GM11168 (cell line): ENCODE measurements around the gene HNRNPA0.

Experiments
- in situ Hi-C: fragments of 300-500 bp; cut with MboI; formaldehyde crosslinking; loops from one replicate; pipeline ENCODE4 v1.12.0; 2022; ENCODE audit warnings: low sequenced_read_pairs; ENCODE audit not compliant: unreplicated experiment

HNRNPA0 gene

DNA sequence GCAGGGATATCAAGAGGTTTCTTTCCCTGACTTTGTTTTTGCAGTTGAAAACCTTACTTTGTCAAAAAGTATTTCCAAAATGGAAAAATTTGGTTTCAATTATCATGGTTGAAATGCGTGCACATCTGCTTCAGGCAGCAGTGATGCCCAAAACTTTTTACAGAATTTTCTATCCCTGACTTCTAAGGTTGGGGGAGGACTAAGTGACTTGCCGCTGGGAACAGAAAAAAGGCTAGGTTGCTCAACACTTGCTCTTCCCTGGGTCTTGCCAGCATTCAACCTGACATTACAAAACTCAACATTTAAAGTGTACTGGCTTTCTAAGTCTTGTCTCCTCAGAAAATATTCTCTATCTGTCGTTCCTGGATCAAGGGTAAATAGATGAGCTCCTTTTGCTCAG is 23.0 kb downstream of the HNRNPA0 start:
- in situ Hi-C loops: no loop called here

DNA sequence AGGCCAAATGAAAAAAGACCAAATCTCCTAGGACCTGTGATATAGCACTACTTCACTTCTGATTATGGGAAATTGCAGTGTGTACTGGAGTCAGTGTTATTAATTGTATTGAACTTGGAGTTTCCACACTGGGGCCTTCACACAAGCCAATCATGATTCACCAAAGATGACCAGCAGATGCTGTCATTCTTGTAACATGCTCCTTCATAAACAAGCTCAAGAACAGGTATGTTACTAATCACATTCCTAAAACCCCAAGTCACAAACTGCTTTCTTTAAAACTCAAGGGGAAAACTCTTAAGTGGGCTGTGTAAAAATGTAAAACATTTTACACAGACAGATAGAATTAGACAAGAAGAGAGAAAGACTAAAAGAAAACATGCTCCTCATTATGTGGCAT is 23.8 kb downstream of the HNRNPA0 start:
- in situ Hi-C loops: no loop called here

DNA sequence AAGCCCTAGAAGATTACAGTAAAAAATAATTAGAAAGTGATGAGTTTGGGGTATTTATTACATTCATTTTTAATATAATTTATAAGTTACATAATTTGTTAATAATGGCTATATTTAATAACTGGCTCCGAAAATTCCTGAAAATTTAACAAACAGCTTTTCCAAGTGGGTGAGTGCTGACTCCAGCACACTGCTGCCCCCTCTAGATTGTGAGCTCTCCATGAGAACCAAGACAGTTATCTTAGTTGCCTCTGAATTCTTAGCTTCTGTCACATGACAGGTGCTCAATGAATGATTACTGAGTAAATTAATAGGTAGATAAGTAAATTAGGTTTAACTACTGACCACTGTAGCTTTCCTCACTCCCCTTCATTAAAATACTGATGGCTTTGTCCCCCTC is 26.1 kb downstream of the HNRNPA0 start:
- in situ Hi-C loops: no loop called here

DNA sequence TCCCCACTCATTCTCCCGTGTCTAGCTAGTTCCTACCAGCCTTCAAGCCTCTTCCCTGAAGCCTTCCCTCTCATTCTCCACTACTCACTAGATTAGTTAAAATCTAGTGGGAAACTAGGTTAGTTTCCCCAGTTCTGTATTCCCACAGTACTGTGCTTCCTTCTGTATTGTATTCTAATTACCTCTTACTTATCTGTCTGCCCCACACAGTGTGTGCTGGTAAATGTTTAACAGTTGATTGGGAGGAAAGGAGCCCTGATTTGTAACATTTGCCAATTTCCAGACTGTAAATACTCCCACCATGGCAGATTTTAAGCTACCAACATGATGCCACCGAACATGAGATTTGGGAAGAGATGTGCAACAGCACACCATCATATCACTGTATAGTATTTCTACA is 26.5 kb downstream of the HNRNPA0 start:
- in situ Hi-C loops: no loop called here

DNA sequence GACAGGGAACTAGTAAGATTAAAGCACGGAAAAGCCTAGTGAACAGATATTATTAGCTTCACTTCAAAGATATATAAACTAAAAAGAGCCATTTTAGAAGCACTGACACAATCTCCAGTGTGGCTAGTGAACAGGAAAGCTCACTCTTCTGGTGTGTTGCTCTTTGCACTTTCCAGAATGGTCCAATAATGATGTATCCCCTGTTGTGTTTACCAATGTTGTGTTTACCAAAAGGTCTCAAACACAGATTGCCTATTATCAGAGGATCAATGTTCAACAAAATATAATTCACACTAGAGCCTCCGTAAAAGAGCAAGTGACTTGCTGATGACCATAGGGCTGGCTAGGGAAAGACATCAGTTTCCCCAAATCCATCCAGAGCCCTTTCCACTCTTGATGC is 29.9 kb downstream of the HNRNPA0 start:
- in situ Hi-C loops: no loop called here

DNA sequence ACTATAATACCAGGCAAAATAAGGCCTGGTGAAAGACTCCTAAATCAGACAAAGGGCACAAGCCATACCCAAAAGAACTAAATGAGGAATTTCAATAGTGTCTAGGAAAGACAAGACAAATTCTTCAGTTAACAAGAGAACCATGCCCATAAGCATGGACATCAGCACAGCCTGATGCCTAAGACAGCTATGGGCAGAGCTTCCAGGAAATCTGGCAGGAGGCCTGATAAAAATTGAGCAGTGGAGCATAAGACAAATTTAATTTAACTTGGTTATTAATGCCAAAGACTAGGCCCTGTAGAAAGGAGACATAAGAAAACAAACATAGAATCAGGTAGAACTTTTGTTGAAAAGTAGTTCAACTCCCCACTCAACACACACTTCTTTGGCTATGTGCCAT is 35.6 kb downstream of the HNRNPA0 start:
- in situ Hi-C loops: no loop called here

DNA sequence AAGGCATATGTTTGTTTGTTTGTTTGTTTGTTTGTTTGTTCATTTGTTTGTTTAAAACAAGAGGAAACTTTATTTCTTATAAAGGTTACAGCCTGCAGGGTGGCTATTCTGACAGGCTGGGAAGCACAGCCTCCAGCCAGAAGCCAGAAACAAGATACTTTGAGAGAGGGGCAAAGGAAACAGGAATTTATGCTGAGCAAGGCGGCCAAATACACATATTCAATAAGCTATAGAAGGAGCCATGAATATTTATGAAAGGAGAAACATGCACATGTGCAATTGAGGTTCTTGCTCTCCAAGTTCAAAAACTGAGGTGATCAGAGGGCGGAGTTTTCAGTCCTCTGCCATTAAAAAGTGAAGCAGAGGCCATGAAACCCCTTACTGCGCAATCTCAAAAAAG is 37.8 kb downstream of the HNRNPA0 start:
- in situ Hi-C loops: no loop called here

DNA sequence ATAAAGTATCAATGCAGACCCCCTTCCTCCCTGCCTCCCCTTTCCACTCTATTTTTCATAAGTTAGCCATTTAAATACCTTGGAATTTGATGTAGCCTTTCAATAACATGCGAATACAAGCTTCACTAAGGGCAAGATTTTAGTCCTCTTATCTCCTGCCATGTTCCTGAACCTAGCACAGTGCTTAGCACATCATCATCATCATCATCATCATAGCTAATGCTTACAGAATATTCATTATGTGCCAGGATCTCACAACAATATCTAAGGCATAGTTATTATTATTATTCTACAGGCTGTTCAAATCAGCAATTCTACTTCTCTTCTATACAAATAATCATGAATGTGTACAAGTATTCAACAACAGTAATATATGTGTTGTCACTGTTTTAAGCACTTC is 38.7 kb downstream of the HNRNPA0 start:
- in situ Hi-C loops: no loop called here

DNA sequence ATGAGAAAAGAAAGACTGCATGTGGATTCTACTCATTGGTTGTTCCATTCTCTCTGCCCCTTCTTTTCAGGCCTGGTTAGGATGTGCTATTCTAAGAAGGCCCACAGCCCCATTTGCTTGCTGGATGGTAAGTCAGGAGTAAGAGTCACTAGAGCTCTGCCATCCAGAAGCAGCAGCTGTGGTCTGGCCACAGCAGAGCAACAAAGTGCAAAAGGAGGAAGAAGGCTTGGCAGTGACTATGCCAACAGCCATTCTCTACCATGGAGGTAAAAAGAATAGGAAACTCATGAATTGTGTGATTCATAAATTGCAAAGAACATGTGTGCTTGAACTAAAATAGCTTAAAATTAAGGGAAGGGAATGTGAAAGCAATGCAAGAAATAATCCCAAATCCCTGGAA is 39.2 kb downstream of the HNRNPA0 start:
- in situ Hi-C loops: no loop called here

DNA sequence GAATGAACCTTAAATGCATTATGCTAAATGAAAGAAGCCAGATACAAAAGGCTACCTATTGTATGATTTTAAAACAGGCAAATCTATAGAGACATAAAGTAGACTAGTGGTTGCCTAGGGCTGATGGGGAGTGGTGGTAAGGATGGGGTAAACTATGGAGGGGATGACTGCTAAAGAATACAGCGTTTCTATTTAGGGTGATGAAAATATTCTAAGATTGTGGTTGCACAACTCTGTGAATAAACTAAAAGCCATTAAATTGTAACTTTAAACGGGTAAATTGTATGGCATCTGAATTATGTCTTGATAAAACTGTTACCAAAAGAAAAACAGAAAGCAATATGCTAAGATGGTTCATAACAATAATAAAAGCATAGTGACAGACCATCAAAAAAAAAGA is 39.7 kb downstream of the HNRNPA0 start:
- in situ Hi-C loops: no loop called here

DNA sequence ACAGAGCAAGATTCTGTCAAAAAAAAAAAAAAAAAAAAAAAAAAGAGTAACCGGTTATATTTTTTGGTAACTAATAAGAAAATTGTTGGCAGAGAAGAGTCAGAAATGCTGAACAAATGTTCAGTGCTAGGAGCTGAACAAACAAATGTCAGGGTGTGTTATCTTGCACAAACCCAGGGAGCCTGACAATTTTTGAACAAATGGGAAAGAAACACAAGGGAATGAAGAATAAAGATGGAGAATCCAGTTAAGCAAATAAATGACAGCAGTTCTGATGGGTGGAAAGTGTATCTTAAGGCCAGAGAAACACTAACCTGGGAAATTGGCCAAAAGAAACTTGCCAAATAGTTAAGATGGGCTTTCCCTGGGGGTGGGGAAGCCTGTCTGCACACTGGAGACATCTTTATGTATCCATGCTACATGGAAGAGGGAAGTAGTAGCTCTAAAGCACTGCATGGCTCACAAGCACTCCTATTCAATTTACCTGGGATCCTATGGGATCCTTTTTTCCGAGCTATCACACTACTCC is 42.0 kb downstream of the HNRNPA0 start:
- in situ Hi-C loops: no loop called here

DNA sequence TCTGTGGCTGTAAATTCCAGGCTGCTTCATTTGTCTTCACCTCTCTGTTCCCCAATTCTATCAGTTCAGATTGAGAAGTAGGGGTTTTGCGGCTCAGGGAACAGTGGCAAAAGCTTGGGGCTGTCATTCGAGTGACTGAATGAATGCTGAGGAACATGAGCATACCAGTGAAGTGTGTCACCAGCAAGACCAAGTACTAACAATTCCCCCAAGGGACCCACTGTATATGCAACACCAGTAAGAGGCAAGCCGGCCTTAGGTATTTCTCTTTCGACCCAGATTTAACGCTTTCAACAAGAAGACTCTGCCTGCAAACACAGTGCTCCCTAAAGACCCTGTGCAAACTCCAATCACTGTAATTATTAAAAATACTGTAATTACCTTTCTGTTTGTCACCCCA is 44.1 kb downstream of the HNRNPA0 start:
- in situ Hi-C loops: no loop called here

DNA sequence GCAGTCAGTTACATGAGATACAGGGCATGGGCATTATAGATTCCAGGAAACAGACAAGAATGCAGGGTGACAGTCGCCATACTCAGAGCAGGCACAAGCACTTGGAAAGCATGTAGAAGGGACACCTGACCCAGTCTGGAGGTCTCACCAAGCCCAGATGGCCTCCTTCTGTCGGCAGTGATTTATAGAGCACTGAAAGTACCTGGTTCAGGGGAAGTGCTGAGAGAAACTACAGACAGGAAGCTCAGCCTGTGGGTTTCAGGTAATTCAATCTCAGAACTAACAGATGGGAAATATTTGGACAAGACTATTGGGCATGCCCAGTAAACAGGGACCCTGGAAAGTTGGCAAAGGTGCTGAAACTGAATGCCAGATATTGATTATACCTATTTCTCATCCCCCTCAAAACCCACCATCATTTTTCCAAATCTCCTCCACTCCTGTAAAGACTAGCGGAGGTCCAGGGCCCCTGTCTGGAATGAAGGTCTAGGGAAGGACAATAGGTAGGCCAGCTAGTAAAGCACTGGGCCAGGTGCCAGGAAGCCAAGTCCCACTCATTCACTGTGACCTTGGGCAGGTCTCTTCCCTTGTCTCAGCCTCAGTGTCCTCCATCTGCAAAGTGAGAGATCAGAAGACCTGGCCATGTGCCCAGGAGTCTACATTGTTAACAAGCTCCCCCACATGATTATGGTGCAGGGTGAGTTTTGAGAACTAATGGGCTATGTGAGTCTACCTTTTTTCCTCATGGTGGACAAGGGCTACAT is 45.2 kb downstream of the HNRNPA0 start:
- in situ Hi-C loops: no loop called here

DNA sequence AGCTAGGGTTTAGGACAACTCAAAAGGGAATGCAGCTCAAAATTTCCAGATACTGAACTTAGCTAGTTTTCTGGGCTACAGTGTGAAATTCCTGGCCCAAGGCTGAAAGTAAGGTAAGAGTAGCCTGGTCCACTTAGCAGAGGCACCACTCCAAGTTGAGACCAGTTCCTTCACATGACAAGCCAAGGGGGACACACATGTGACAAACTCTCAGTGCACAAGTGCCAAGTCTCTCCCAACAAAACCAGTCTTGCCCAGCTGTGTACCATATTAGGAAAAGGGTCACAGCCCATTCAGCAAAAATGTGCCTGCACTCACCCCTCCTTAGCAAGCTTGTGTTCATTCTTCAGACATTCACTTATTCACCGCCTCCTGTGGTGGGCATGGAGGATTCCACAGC is 46.1 kb downstream of the HNRNPA0 start:
- in situ Hi-C loops: no loop called here

DNA sequence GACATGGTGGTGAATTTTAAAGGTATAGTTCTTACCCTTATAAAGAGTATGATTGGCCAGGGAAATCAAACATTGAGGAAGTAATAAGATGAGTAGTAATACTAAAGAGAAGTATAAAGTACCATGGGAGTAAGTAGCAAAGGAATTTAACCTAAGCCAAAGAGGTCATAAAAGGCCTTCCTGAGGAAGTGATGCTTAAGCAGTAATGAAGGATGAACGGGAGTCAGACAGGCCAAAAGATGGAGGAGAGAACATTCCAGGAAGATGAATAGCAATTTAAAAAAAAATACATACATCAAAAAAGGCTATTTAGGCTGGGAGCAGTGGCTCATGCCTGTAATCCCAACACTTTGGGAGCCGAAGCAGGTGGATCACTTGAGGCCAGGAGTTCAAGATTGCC is 47.3 kb downstream of the HNRNPA0 start:
- in situ Hi-C loops: no loop called here

DNA sequence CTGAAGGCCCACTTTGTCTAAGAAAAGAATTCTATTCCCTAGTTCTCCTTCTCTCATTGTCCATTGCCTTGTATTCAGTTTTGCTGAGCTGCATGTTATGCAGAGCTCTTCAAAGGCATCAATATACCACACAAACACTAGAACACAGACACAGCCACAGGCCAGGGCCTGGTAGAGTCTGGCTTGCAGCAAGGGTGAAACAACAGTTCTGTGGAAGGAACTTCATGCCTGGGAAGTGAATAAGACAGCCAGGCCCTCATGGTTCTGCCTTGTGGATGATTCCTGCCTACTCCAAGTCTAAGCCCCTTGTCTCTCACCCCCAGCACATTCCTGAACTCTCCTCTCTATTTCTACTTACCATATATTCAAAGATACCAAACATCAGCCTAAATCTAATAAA is 49.1 kb downstream of the HNRNPA0 start:
- in situ Hi-C loops: no loop called here

DNA sequence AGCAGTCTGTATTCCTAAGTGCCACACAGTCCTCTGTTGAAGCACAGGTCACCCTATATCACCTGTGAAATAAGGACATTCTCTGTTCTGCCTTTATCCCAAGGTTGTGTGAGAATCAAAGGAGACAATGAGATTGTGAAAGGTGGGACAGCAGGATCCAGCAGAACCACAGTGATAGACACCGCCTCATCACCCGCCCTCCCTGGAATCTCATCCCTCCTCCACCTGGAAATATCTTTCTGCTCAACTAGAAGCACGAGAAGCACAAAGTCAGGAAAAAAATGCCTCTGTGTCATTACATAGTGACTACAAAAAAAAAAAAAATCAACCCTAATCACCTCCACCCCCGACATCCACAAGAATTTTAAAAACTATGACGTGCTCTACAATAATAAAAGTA is 50.6 kb downstream of the HNRNPA0 start:
- in situ Hi-C loops: no loop called here

DNA sequence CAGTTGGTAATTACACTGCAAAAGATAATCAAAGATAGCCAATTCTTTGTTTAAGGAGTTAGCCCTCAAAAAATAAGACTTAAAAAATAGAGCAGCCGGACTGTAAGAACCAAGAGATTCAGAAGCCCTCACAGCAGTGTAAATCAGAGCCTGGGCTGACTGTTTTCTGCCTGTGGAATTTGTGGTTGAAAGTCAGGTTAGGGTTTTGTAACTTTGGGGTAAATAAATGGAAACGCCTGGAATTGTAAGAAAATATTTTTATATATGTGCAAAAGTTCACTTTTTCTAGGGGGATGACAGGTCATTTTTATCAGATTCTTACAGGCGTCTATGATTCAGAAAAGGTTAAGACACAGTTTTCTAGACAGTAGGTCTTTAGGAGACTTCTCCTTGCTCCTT is 53.9 kb downstream of the HNRNPA0 start:
- in situ Hi-C loops: no loop called here

DNA sequence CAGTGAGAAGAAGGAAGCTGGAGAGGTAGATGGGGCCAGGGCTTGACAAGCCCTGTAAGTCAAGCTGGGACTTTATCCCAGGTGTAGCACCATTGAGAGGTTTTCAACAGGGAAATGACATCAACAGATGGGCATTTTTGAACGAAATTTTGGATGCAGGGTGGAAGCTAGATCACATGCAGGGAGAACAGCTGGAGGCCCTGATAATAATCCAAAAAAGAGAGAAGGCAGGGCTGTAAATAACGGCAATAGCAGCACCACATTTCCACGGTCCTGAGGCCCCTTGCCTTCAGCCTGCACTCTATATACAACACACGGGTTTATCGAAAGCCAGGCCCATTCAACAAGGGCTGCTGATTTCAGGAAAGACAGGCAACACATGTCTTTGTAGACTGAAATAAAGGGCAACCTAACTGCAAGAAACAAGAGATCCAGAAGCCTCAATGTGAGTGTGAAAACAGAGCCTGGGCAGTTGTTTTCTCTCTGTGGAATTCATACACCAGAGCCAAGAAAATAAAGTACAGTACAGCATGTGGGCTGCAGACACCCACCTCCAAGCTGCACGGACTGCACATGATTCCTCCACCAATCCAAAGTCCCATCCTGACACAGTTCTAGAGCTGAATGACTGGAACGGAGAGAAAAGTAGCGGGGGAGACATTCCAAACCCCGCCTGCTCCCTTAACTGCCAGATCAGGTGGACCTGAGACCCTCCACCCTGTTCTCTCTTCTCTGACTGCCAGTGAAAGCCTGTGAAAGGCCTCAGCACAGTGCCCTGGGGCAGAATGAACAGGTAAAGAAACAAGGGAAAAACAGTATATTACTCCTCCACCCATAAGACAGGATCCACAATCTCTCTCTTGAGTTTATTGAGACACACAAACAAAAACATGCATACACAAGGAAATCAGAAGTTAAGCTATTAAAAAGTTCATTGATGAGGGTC is 54.6 kb downstream of the HNRNPA0 start:
- in situ Hi-C loops: no loop called here

DNA sequence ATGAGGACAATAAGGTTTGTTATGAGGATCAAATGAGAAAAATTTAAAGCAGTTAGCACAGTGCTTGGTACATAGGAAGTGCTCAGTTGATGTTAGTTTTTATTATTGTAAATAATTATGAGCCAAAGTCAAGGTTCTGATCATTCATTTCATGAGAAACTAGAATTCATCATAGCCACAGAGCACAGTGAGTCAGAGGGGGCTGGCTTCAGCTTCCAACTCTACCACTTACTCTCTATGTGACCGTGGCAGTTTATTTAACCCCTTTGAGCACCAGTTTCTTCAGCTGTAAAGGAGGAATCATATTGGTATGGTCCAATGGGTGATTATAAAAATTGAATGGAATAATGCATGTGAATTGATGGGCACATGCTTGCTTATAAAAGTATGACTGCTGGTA is 57.7 kb downstream of the HNRNPA0 start:
- in situ Hi-C loops: no loop called here

DNA sequence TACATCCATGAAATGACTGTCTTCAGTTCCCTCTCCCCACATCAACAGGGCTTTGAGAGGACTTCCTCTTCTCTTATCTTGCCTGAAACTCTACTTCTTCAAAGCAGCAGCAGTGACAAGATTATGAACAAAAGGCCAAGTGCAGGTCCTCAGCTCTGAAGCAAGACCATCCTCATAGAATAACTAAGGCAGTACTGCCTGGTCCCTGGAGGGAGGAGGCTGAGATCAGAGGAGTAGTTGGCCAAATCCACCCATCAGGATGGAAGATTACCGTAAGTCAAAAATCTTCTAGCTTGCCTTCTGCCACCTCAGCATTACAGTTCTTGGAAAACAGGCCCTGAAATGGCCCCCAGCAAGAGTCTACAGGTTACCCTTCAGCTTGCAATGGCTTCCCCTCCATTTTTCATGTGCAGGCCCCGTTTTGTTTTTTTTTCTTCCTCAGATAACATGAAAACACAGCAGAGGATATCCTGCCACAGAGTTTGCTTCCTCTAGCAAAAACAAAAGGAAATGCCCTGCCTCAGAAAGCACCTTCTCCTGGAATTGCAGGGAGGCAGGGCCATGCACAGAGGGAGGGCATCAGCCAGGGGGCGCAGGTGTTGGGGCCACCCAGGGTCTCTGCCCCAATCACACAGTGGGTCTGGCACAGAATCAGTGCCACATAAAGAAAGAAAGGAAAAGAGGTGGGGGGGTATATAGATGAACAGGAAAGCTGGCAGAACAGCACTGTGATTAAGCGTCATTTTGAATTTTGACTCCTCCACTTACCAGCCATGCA is 58.3 kb downstream of the HNRNPA0 start:
- in situ Hi-C loops: no loop called here
